Panc1 (cell line): ENCODE measurements around the gene BABAM2.

Source experiments
- POLR2AphosphoS5 ChIP-seq: IDR thresholded peaks from 2 replicates; pipeline ENCODE4 v1.6.1; 2012; ENCODE audit warnings: mild to moderate bottlenecking, low read depth, low read length, moderate library complexity
- SIN3A ChIP-seq: IDR thresholded peaks from 2 replicates; pipeline ENCODE4 v1.6.1; 2012; ENCODE audit warnings: low read depth, mild to moderate bottlenecking, low read length, moderate library complexity, borderline replicate concordance; ENCODE audit not compliant: insufficient read depth
- TF ChIP-seq, protein P1 (sequence below): fragments of 450-650 bp; IDR thresholded peaks from 2 replicates; pipeline ENCODE4 v1.5.1; 2017; ENCODE audit warnings: mild to moderate bottlenecking
- TF ChIP-seq, protein P2 (sequence below), 2 experiments: IDR thresholded peaks; 2 replicates each; pipeline ENCODE4 v1.6.1; 2011 to 2012; ENCODE audit warnings: low read depth in 2 of 2, control low read depth in 1 of 2, low read length in 1 of 2, mild to moderate bottlenecking in 1 of 2, moderate library complexity in 1 of 2; ENCODE audit not compliant: insufficient read depth in 1 of 2

DNA sequence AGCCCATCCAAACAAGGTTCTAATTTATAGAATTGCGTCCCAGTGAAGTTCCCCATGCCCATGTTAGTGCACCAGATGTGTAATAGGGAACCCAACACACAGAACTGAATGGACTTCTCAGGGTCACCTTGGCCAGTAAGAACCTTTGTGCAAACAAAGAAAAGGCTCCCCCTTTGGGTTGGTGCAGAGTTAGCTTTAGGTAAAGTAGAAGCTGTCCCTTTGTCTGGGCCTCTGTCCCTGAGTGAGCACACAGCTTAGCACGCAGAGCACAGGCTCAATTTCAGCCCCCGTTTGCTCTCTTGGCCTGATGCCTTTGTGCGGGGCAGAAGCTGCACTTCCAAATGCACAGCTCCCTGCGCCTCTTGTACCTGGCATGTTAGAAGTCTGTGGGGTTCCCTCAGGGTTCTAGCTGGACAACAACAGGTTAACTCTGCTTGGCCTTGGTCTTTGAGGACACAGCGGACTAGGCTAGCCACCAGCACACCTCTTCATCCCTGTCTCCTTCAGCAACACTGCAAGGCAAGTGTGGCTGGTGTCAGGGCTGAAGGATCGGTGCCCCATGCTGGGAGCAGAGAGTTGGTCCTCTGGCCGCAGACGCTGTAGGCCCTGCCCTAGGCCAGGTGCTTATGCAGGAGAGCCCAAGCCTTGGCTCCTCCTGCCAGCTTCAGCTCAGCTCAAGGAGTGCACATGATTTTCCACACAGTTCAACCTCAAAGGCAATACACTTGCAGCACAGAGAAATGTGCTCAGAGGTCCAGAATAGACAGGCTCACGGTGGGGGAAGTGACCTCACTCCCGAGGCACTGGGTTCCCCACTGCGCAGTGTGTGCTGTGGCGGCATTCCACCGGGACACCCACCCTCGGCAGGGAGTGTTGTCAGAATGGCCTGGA, 428.8 kb downstream of the BABAM2 start:
- TF ChIP-seq, protein P1, sequence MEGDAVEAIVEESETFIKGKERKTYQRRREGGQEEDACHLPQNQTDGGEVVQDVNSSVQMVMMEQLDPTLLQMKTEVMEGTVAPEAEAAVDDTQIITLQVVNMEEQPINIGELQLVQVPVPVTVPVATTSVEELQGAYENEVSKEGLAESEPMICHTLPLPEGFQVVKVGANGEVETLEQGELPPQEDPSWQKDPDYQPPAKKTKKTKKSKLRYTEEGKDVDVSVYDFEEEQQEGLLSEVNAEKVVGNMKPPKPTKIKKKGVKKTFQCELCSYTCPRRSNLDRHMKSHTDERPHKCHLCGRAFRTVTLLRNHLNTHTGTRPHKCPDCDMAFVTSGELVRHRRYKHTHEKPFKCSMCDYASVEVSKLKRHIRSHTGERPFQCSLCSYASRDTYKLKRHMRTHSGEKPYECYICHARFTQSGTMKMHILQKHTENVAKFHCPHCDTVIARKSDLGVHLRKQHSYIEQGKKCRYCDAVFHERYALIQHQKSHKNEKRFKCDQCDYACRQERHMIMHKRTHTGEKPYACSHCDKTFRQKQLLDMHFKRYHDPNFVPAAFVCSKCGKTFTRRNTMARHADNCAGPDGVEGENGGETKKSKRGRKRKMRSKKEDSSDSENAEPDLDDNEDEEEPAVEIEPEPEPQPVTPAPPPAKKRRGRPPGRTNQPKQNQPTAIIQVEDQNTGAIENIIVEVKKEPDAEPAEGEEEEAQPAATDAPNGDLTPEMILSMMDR, result no peak
- no peak for TF ChIP-seq POLR2AphosphoS5
- TF ChIP-seq SIN3A, result no peak
- TF ChIP-seq, protein P2, sequence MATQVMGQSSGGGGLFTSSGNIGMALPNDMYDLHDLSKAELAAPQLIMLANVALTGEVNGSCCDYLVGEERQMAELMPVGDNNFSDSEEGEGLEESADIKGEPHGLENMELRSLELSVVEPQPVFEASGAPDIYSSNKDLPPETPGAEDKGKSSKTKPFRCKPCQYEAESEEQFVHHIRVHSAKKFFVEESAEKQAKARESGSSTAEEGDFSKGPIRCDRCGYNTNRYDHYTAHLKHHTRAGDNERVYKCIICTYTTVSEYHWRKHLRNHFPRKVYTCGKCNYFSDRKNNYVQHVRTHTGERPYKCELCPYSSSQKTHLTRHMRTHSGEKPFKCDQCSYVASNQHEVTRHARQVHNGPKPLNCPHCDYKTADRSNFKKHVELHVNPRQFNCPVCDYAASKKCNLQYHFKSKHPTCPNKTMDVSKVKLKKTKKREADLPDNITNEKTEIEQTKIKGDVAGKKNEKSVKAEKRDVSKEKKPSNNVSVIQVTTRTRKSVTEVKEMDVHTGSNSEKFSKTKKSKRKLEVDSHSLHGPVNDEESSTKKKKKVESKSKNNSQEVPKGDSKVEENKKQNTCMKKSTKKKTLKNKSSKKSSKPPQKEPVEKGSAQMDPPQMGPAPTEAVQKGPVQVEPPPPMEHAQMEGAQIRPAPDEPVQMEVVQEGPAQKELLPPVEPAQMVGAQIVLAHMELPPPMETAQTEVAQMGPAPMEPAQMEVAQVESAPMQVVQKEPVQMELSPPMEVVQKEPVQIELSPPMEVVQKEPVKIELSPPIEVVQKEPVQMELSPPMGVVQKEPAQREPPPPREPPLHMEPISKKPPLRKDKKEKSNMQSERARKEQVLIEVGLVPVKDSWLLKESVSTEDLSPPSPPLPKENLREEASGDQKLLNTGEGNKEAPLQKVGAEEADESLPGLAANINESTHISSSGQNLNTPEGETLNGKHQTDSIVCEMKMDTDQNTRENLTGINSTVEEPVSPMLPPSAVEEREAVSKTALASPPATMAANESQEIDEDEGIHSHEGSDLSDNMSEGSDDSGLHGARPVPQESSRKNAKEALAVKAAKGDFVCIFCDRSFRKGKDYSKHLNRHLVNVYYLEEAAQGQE (IDR thresholded peaks at IDR 0.05; ENCODE audit: insufficient read depth in 1 of 2, low read depth in 2 of 2, low read length in 1 of 2), result no peak
